ENCODE results near the gene SLC34A1.
A peak's percentile ranks its signal among the peaks of the same experiment; 100 is the strongest.

Gene SLC34A1

GRCh38 chr5:177347699-177348098, 36.5 kb upstream of the SLC34A1 start:
- DNase-seq = no peak
- Histone ChIP-seq H3K4me3 (ENCODE audit: low read depth, low read length) (no peak overlapping the region), H3K27me3 (no peaks in the 10 kb centered on the region), H3K4me1 (peaks cover 2% of the 10 kb centered on the region), H3K36me3 (peaks cover 34% of the 10 kb centered on the region), H3K9me3 (no peaks in the 10 kb centered on the region)
- TF ChIP-seq CTCF (IDR thresholded peaks at IDR 0.05; ENCODE audit: low read depth, low read length) = no peak

GRCh38 chr5:177349362-177349647, 34.9 kb upstream of the SLC34A1 start:
- H3K4me3 ChIP-seq (ENCODE audit: low read depth, low read length) = no peak overlapping the region
- peaks cover 25% of the 10 kb centered on the region; the same call in 1 of the 2 replicates for H3K36me3 ChIP-seq
- no peak for DNase-seq
- H3K9me3 ChIP-seq = no peaks in the 10 kb centered on the region
- TF ChIP-seq CTCF (IDR thresholded peaks at IDR 0.05; ENCODE audit: low read depth, low read length) = no peak
- peaks cover 2% of the 10 kb centered on the region for H3K4me1 ChIP-seq
- H3K27me3 ChIP-seq = no peaks in the 10 kb centered on the region

- DNase-seq = no peak
- H3K9me3 ChIP-seq = no peaks in the 10 kb centered on the region
- H3K27me3 ChIP-seq = no peaks in the 10 kb centered on the region
- H3K4me3 ChIP-seq (ENCODE audit: low read depth, low read length) = no peak overlapping the region
- peaks cover 21% of the 10 kb centered on the region; the same call in 1 of the 2 replicates for H3K36me3 ChIP-seq
- TF ChIP-seq CTCF (IDR thresholded peaks at IDR 0.05; ENCODE audit: low read depth, low read length) = no peak
- peaks cover 2% of the 10 kb centered on the region for H3K4me1 ChIP-seq
Measured at GRCh38 chr5:177349762-177350161, 34.5 kb upstream of the SLC34A1 start.

GRCh38 chr5:177350776-177351391, 33.4 kb upstream of the SLC34A1 start:
- no peaks in the 10 kb centered on the region for H3K27me3 ChIP-seq
- H3K4me3 ChIP-seq (ENCODE audit: low read depth, low read length) = peak overlapping the region; percentile 97
- H3K36me3 ChIP-seq = peaks cover 18% of the 10 kb centered on the region; the same call in 1 of the 2 replicates
- DNase-seq = no peak
- H3K9me3 ChIP-seq = no peaks in the 10 kb centered on the region; the same call in 1 of the 2 replicates
- peaks cover 2% of the 10 kb centered on the region for H3K4me1 ChIP-seq
- no peak for TF ChIP-seq CTCF (IDR thresholded peaks at IDR 0.05; ENCODE audit: low read depth, low read length)

- Histone ChIP-seq H3K4me3 (ENCODE audit: low read depth, low read length) (peak within 1 kb of the TSS; percentile 97), H3K9me3 (no peaks in the 10 kb centered on the region; the same call in 1 of the 2 replicates), H3K27me3 (no peaks in the 10 kb centered on the region), H3K4me1 (peaks cover 2% of the 10 kb centered on the region), H3K36me3 (peaks cover 16% of the 10 kb centered on the region; the same call in 1 of the 2 replicates)
- DNase-seq = peak; percentile 93
- TF ChIP-seq CTCF (IDR thresholded peaks at IDR 0.05; ENCODE audit: low read depth, low read length) = no peak
Measured at GRCh38 chr5:177351392-177352329, 32.6 kb upstream of the SLC34A1 start, which contains the start of gene LMAN2. LMAN2 (minus strand) TSS chr5:177351668; CDS start chr5:177351647, 21 bp downstream.
